GM21367 (cell line): ENCODE results near the gene CCDC7.
"Not testable (repeated sequence)": the region's sequence is repeated elsewhere in the genome, so short reads cannot be mapped to it uniquely, and the experiment has no call there.

Source experiments
- ATAC-seq: cut with Tn5 transposase; IDR thresholded peaks from one replicate; pipeline ENCODE4 v1.9.1; 2021; ENCODE audit not compliant: unreplicated experiment

CCDC7 gene

DNA sequence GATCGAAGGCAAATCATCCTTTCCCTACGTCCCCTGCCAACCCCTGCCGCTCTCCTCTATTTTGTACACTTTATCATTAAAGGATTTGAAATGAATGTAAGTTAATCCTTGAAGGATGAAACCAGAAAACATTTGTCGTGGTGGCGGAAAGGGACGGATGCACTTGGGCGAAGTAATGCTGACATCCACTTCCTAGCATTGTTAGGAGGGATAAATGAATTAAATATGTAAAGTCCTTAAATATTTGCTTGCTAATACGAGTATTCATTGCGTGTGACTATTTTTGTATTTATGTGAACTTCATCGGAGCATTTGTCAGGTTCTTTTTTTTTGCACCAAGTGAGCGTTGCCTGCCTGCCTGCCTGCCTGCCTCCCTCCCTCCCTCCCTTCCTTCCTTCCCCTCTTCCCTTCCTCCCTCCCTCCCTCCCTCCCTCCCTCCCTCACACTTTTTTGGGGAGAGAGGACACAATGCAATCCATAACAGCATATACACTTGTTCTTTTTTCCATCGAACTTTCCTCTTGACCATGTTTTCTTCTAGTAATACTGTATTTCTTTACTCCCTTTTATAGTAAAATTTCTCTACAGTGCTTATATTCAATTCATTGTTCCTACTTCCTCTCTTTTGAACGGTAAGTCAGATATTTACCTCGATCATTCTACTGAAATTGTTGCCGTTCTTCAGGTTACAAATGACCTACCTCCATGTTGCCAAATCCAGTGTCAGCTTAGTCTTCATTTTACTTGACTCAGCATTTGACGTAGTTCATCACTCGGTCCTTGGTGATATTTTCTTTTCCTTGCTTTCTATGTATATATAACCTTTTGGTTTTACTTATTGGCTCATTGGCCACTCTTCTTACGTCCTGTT is 831 bp downstream of the CCDC7 start:
- peak; percentile 5 for ATAC-seq

GRCh38 chr10:32454148-32454547 is 8.2 kb downstream of the CCDC7 start:
- no peak for ATAC-seq

- ATAC-seq: no peak
These were observed 13.2 kb downstream of the CCDC7 start for GRCh38 chr10:32459051-32459698.

DNA sequence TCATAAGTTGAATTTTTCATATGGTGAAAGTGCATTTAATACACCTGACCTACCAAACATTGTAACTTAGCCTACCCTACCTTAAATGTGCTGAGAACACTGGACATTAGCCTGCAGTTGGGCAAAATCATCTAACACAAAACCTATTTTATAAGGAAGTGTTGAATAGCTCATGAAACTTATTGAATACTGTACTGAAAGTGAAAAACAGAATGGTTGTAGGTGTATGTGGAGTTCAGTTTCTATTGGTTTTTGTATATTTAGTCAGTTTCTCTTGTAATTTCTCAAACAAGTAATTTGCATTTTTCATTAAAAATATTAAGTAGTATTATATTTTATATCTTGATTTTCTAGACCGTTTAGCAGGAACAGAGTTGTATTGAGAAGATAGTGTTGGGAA is 15.3 kb downstream of the CCDC7 start:
- no peak for ATAC-seq

GRCh38 chr10:32471232-32471631 is 25.3 kb downstream of the CCDC7 start:
- ATAC-seq: no peak

DNA sequence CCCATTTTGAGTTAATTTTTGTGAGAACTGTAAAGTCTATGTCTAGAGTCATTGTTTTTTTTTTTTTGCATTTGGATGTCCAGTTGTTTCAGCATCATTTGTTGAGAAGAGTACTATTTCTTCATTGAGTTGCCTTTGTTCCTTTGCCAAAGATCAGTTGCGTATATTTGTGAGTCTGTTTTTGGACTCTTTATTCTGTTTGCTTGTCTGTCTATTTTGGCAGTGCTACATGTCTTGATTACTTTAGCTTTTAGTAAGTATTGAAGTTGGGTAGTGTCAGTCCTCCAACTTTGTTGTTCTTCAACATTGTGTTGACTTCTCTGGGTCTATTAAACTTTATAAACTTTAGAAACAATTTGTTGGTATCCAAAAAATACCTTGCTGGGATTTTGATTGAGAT is 31.6 kb downstream of the CCDC7 start:
- ATAC-seq: no peak

- ATAC-seq: no peak
These were observed 35.7 kb downstream of the CCDC7 start for GRCh38 chr10:32481606-32482005.

GRCh38 chr10:32483019-32483502 is 37.1 kb downstream of the CCDC7 start:
- not testable (repeated sequence) for ATAC-seq

GRCh38 chr10:32488038-32488437 is 42.1 kb downstream of the CCDC7 start:
- ATAC-seq: not testable (repeated sequence)

DNA sequence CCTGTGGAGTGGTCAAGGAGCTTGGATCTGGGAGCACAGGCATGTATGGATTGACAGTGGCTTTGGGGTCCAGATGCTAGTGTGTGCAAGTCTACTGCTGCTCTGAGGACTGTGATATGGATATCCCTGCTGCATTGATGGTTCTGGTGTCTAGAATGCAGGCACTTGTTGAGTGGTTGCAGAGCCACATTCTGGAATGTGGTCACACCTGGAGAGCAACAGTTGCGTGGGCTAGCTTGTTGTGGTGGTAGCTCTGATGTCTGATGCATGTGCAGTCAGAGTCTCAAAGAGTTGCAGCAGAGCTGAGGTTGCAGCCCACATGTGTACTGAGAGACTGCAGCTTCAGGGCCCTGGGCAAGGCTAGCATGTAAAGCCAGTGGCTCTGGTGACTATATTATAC is 43.2 kb downstream of the CCDC7 start:
- ATAC-seq: no peak

DNA sequence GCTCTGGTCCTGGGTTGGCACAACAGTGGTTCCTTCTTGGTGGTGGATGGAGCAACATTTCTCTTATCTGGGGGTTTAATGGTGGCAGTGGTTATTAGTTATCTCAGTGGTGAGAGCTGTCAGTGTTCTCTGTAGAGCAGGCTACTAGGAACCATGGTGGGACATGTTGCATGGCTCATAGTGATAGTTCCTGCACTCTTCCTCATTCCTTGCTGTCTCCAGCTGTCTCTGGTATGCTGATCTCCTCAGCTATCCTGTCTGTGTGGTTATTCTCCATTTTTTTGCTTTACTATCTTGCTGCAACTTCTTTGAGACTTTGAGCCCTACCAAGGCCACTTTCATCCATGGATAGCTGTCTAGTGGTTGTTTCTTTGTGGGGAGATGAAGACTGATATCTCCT is 44.0 kb downstream of the CCDC7 start:
- ATAC-seq: no peak

DNA sequence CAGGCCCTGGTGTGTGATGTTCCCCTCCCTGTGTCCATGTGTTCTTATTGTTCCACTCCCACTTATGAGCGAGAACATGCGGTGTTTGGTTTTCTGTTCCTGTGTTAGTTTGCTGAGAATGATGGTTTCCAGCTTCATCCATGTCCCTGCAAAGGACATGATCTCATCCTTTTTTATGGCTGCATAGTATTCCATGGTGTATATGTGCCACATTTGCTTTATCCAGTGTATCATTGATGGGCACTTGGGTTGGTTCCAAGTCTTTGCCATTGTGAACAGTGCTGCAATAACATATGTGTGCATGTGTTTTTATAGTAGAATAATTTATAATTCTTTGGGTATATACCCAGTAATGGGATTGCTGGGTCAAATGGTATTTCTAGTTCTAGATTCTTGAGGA is 48.6 kb downstream of the CCDC7 start:
- ATAC-seq: not testable (repeated sequence)

DNA sequence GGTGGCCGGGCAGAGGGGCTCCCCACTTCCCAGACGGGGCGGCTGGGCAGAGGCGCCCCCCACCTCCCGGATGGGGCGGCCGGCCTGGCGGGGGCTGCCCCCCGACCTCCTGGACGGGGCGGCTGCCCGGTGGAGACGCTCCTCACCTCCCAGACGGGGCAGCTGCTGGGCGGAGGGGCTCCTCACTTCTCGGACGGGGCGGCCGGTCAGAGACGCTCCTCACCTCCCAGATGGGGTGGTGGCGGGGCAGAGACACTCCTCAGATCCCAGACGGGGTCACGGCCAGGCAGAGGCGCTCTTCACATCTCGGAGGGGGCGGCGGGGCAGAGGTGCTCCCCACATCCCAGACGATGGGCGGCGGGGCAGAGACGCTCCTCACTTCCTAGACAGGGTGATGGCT is 54.2 kb downstream of the CCDC7 start:
- ATAC-seq: not testable (repeated sequence)

DNA sequence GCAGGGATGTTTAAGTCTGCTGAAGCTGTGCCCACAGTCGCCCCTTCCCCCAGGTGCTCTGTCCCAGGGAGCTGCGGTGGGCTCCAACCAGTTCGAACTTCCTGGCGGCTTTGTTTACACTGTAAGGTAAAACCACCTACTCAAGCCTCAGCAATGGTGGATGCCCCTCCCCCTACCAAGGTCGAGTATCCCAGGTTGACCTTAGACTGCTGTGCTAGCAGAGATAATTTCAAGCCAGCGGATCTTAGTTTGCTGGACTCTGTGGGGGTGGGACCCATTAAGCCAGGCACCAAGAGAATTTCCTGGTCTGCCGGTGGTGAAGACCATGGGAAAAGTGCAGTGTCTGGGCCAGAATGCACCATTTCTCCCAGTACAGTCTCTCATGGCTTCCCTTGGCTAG is 56.0 kb downstream of the CCDC7 start:
- no peak for ATAC-seq

- ATAC-seq: not testable (repeated sequence)
These were observed 60.0 kb downstream of the CCDC7 start for GRCh38 chr10:32505762-32506420.

- no peak for ATAC-seq
These were observed 65.7 kb downstream of the CCDC7 start for GRCh38 chr10:32511599-32511998.

- ATAC-seq: no peak
These were observed 70.9 kb downstream of the CCDC7 start for GRCh38 chr10:32516567-32517495.

DNA sequence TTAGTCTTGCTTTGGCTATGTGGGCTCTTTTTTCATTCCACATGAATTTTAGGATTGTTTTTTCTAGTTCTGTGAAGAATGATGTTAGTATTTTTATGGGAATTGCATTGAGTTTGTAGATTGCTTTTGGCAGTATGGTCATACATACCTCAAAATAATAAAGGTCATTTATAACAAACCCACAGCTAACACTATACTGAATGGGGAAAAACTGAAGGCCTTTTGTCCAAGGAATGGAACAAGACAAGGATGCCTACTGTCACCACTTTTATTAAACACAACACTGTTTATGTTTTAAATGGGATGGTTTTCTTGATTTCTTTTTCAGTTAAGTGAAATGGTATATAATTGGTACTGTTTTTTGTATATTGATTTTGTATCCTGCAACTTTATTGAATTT is 84.3 kb downstream of the CCDC7 start:
- ATAC-seq: no peak

DNA sequence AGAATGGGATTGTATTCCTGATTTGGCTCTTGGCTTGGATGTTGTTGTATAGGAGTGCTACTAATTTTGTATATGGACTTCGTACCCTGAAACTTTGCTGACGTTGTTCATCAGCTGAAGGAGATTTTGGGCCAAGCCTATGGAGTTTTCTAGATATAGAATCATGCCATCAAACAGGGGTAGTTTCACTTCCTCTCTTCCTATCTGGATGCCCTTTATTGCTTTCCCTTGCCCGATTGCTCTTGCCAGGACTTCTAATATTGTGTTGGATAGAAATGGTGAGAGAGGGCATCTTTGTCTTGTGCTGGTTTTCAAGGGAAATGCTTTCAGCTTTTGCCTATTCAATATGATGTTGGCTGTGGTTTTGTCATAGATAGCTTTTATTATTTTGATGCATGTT is 92.3 kb downstream of the CCDC7 start:
- no peak for ATAC-seq

DNA sequence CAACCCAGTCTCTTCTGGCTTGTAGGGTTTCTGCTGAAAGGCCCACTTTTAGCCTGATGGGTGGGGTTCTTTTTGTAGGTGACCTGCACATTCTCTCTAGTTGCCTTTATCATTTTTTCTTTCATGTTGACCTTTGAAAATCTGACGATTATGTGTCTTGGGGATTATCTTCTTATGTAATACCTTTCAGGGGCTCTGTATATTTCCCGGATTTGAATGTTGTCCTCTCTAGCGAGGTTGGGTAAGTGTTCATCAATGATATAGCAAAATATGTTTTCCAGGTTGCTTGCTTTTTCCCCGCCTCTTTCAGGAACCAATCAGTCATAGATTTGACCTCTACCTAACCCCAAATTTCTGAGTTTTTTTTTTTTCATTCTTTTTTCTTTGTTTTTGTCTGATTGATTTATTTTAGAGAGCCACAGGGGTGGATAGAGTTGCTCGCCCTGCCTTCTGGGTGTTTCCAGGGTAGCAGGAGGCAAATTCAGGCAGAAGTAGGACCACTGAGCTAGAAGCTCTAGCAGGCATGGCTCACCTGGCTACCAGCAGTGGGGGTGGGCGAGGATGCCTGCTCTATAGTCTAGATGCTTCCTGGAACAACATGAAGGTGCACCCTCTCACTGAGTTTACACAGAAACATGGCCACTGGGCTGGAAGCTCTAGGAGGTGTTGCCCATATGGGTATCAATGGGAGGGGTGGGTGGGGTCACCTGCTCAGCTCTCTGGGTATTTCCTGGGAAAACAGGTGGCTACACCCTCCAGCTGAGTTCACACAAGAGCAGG is 94.9 kb downstream of the CCDC7 start:
- no peak for ATAC-seq
